Hepatic stellate cell (primary cell): ENCODE data around the gene OR52N4.
"Not testable (repeated sequence)": the region's sequence is repeated elsewhere in the genome, so short reads cannot be mapped to it uniquely, and the experiment has no call there.

Source experiments
- DNase-seq: peaks from one replicate; pipeline ENCODE4 v3.0.0; 2011; ENCODE audit warnings: low spot score

The OR52N4 gene

GRCh38 chr11:5753943-5754342 lies at the start of gene OR52N4:
Gene OR52N4 (plus strand): TSS chr11:5754243. CDS start chr11:5754741, 498 bp downstream.
- no peak for DNase-seq

DNA sequence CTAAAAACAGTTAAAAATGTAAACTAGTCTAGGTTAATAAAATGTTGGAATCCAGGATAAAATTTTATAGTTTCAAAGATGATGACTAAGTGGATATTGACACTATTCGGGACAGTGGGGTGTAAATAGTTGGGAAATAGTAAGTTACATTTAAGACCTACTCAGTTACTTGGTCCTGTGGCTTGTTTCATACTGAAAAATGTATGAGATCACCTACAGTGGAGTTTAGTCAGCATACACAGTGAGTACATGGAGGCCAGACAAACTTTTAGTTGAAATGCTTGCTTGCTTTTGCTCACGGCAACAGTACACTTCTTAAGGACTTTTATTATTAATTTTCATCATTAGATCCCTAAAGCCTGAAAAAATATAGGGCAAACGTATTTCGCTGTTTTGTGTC lies 48.4 kb upstream of the OR52N4 start:
- no peak for DNase-seq

DNA sequence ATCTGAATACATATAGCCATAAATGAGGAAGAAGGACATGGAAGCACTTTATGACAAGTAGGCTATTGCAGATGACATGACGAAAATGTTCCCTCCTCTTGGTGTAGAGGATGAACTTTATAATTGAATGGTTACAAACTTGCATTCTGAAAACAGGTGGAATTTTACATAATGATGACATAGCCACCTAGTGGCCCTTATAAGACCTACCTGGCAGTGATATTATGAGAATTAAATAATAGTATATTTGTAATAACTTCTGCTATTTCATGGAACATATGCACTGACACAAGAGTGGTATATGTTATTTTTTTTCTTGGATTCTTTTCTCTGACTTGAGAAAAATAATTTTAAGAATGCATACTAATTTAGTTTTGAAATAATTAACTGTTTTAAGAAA lies 41.5 kb upstream of the OR52N4 start:
- DNase-seq, result no peak

GRCh38 chr11:5713695-5714094 lies 40.3 kb upstream of the OR52N4 start:
- no peak for DNase-seq

GRCh38 chr11:5716518-5716917 lies 37.5 kb upstream of the OR52N4 start:
- DNase-seq, result not testable (repeated sequence)

- DNase-seq, result no peak
Observed at GRCh38 chr11:5719703-5720495, 34.1 kb upstream of the OR52N4 start.

- DNase-seq, result no peak
Observed at GRCh38 chr11:5722622-5723021, 31.4 kb upstream of the OR52N4 start.

GRCh38 chr11:5726351-5726750 lies 27.7 kb upstream of the OR52N4 start:
- no peak for DNase-seq

DNA sequence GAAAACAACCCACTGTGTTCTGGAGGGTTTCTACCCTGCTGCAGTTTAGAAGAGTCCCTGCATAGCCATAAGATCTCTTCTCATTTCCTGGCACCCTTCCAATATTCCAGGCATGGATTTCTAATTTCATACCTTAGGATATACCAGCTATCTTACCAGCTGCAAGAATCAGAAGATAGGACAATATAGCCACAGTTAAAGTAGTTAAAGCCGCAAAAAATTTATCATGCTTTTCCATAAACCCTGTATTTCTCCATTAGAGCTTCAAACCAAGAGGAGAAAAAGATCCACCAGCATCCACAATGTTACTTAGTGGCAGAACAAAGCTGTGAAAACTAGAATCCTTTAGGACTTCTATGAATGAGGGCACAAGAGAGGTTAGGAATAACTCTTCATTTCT lies 26.4 kb upstream of the OR52N4 start:
- no peak for DNase-seq

DNA sequence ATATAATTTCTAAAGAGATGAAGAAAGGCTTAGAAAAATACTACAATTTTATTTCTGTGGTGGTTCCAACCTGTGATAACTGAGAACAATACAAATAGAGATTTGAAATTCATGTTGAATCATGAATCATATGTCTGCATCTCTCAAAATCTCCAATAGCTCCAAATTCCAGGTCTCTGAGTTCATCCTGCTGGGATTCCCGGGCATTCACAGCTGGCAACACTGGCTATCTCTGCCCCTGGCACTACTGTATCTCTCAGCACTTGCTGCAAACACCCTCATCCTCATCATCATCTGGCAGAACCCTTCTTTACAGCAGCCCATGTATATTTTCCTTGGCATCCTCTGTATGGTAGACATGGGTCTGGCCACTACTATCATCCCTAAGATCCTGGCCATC lies 17.6 kb upstream of the OR52N4 start, which contains the start of gene OR56B1:
Gene OR56B1 (plus strand): TSS at position 53 of the 400 bp plus-strand sequence. CDS start 69 bp downstream, at position 122.
- no peak for DNase-seq

DNA sequence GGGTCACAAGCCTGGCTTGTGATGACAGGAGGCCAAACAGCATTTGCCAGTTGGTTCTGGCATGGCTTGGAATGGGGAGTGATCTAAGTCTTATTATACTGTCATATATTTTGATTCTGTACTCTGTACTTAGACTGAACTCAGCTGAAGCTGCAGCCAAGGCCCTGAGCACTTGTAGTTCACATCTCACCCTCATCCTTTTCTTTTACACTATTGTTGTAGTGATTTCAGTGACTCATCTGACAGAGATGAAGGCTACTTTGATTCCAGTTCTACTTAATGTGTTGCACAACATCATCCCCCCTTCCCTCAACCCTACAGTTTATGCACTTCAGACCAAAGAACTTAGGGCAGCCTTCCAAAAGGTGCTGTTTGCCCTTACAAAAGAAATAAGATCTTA lies 17.0 kb upstream of the OR52N4 start:
- no peak for DNase-seq

DNA sequence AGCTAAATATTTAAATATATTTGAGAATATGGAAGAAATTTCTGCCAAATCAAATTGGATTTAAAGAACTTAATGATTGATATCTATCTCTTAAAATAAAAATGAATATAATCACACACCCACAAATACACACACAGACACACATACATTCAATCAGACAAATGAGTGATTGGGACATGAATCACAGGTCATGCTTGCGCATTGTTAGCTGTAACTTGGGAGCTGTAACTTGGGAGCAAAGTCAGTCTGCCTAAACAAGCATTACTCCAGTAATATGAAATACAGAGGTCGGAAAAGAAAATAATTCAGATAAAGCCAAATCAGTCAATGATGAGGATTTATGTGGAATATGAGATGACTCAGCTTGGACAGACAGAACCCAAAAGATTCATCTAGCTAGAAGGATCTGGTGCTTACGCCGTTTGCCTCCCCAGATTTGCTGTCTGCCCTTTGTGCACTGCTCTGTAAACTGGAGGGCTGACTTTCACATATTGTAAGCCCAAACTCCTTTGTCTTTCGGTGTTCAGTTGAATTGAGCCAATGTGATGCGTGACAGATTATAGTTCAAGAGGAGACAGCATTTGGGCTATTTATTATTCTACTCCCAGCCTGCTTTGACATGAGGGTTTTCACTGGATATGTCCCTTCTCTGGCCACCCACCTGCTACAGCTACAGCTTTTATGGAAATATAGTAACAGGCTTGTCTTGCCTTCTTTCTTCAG lies 16.2 kb upstream of the OR52N4 start:
- DNase-seq, result no peak

- no peak for DNase-seq
Observed at GRCh38 chr11:5738431-5738830, 15.6 kb upstream of the OR52N4 start.

- no peak for DNase-seq
Observed at GRCh38 chr11:5746614-5747013, 7.4 kb upstream of the OR52N4 start.

DNA sequence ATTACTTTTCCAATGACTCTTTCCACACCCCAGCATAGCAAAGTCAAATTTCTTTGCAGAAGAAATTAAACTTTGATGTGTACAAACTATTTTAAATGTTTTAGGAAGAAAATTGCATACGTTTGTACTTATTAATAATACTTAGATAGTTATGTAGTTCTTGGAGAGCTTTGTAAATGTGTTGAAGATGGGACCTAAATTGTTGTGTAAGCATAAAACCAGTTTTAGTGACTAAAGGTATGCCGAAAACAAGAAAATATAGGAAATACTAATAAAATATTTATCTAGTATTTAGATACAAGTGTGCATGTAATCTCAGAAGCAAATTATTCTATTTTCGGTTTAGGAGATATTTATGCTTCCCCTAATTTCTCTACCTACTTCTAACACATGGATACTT lies 4.2 kb upstream of the OR52N4 start:
- DNase-seq, result no peak

- no peak for DNase-seq
Observed at GRCh38 chr11:5767056-5767455, 13.0 kb downstream of the OR52N4 start.

DNA sequence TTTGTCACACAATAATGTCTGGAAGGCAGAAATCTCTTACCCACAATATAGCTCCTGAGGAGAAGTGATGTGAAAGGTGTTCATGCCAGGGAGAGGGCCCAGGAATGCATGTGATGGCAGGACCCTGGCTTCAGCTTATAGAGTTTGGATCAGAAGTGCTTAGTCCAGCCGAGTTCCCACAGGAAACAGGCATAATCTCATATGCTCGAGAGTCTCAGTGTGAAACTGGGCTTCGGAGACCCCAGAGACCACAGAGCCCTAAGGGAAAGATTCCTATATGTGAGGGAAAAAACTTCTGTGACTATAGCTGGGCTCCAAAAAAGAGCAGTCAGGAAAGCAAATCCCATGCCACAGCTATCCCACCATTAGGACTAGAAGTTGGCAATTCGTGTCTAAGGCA lies 29.2 kb downstream of the OR52N4 start, which contains the start of gene OR52N5:
Gene OR52N5 (minus strand): TSS at position 101 of the 400 bp plus-strand sequence. CDS start 4,721 bp downstream, outside the sequence.
- DNase-seq, result no peak

DNA sequence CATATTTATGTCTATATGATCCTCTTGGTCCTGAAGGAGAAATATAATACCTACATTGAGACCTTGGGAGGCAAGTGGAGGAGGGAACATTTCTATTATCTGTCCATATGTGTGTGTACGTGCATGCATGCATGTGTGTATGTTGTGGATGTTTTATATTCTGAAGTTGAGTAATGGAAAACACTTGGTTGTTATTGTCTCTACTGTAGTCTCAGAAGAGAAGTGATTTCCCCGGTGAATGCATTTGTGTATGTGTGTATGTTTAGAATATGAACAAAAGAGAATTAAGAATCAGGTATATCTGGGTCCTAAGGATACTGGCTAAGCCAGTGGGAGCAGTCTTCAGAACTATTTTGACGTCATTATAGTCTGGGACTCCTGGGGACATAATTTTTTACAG lies 37.1 kb downstream of the OR52N4 start, which contains the start of gene OR52N1:
Gene OR52N1 (minus strand): TSS at position 101 of the 400 bp plus-strand sequence. CDS start 2,449 bp downstream, outside the sequence.
- DNase-seq, result no peak

DNA sequence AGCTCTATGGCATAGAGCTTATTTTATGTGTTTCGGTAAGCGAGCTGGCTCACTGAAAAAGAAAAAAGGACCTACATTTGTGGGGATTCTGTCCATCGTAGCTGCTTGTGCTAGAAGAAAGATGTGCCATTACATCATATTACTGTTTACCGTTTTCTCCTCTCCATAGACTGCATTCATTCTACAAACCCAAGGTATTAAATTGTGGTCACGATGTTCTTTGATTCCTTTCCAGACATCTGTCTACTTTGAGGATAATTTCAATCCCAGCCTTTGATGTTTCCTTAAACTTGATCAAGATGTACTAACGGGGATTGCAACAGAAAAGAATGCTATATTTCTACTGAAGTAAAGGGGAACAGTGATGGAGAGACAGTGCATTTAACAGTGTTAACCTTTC lies 42.5 kb downstream of the OR52N4 start:
- no peak for DNase-seq

DNA sequence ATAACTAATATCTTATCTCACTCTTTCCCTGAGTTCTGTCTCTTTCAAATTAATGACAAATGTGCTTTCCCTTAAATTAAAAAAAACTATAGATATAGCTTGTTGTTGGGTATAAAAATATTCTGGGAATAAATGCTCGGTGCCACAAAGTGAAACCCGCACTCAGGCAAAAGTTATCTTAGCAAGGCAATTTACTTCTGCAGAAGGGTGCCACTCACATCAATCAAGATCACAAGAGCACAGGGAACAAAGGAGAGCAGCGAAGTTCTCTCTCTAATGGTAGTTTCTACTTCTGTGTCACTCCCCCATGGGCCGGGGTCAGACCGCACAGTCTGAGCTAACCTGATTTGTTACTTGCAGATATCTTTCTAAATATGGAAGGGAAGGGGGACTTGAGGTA lies 49.9 kb downstream of the OR52N4 start:
- no peak for DNase-seq
